ENCODE results near the gene MAP3K20.
"Not testable (repeated sequence)": the region's sequence is repeated elsewhere in the genome, so short reads cannot be mapped to it uniquely, and the experiment has no call there.

MAP3K20 gene

DNA sequence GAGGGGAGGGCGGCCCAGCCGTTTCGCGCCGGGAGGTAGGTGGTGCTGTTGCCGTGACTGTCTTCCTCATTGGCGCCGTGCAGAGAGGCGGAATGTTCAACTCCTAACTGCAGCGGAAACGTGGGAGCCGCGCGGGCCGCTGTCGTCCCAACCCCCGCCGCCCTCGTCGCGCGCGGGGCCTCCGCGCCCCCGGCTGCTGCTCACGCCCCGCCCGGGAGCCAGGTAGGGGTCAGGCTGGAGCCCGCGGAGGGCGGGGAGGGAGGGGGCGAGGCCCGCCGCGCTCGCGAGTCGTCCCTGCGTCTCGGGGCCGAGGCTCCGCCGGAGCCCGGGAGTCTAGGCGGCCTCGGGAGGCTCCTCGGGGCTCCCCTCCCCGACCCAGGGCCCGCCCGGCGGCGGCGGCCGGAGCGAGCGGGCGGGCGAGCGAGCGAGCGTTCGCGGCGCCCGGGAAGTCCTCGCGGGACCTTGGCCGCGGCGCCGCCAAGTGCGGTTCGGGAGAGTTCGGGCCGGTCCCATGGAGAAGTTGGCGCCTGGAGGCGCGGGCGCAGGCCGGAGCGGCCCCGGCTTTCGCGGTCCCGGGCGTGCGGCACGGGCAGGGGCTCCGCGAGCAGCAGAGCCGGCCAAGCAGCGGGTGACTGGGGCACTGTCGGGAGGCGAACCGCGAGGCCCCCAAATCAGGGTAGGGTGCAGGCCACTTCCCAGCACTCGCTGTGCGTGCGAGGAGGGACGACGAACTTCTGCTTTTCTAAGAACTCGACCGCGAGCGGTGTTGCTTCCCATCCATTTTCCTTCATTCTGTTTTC, at the start of gene MAP3K20:
TSS of gene MAP3K20 (plus strand) at position 66 of the 800 bp plus-strand sequence. CDS start 15,186 bp downstream, outside the sequence.
- Histone ChIP-seq H3K27ac (peak within 1 kb of the TSS; percentile 83 to 98 (median 91)), H3K4me3 (peak within 1 kb of the TSS; percentile 52 to 87 (median 71))

GRCh38 chr2:173026479-173026878, 49.2 kb upstream of the MAP3K20 start:
- H3K27ac ChIP-seq = no peak overlapping the region

DNA sequence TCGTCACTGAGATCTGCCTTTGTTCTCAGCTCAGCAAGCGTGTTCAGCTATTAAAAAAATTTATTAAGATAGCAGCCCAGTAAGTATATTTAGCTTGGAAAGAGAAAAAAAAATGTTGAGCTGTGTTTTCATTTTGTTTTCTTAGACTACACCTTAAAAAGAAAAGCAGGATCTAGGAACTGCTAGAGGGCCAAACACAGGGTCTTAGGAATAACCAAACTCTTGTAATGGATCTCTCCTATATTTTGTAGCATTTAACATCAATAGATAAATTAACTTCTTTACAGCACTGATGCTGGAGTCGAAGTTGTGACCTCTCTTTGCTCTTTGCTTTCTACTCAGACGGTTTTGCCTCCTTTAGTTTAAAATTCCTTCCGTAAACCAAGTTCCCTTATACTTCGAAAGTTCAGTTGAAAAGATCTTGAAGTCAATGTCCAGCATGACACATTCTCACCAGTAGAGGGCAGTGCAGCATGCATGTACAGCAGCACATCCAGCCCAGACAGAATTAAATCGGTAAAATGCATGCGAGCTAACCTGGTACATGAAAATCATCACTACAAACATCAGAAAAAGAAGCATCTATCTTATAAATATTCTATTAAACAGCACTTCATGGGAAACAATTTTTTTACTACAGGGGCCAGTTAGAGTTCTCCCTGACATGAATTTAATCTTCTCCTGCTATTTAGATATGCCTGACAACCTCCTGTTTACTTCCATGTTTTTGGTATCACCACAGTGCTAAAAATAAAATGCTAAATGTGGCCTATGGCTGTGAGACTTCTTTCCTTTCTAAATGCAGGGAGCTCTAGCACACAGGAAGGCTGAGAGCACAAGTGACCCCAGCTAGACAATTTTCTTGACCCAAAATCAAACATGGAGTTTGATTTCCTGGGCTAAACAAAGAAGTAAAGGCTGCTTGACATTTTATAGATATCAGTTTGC, 48.2 kb upstream of the MAP3K20 start:
- H3K27ac ChIP-seq = peak overlapping the region in 11 of 21 experiments; percentile 3 to 74 (median 47)
- no peak overlapping the region for H3K4me3 ChIP-seq

More at GRCh38 chr2:173026479-173026878, 49.2 kb upstream of the MAP3K20 start:
- H3K4me3 ChIP-seq = no peak overlapping the region

DNA sequence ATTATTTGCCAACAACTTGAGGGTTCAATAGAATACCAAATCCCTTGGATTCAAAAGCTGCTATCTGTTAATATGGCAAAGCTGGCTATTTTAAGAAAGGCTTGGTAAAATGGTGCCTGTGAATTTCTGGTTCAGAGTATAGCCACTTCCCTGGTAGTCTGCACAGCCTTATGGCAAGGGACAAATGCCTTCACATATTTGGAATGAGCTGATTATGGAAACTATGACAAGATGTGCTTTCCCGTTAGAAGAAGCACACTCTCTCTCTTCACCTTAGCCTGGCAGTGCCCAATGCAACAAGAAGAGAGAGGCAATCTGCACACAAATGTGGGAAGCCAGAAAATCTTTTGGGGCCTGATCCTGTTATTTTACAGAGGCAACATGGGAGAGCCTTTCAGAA, 47.5 kb upstream of the MAP3K20 start:
- Histone ChIP-seq H3K4me3 (no peak overlapping the region), H3K27ac (peak overlapping the region in 10 of 21 experiments; percentile 6 to 74 (median 43))

- Histone ChIP-seq H3K27ac (peak overlapping the region in 7 of 21 experiments; percentile 17 to 74 (median 58)), H3K4me3 (no peak overlapping the region)
These were observed 47.0 kb upstream of the MAP3K20 start for GRCh38 chr2:173028671-173029070.

DNA sequence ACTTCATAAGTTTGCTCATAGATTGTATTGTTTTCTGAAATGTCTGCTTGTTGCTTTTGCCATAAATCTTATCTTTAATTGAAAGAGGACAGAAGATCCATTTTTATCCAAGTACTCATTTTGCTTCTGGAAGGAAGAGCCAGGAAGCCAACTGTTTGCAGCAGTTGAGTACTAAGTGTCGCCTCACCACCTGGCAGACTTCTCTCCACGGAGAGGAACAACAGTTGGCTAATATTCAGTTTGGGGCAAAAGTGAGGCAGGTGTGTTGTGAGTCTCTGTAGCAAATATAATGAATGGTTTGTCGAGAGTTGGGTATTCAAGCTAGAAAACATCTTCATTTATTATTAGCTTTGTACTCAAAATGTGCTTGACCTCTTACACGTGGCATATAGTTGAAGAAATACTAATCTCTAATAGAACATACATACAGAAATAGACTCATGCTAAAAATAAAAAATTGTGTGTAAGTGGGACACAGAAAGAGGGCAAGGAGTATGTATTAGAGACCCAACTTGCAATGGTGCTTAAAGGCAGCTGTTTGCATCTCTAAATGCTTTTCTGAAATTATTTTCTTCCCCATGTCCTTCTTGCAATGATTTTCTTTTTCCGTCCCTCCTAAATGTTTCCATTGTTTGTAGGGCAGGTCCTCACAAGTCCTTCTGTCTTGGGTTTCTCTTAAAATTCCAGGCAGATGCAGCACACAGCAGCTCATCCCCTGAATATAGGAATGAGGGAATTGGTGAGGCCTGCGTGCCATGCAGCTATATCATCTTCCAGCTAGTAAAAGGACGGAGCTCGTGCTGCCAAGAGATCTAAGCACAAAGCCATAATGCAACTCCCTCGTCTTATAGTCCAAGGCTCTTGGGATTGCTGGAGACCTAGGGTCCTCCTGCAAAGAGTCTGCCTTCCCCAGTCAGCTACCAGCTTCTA, 44.8 kb upstream of the MAP3K20 start:
- no peak overlapping the region for H3K27ac ChIP-seq
- H3K4me3 ChIP-seq = no peak overlapping the region

DNA sequence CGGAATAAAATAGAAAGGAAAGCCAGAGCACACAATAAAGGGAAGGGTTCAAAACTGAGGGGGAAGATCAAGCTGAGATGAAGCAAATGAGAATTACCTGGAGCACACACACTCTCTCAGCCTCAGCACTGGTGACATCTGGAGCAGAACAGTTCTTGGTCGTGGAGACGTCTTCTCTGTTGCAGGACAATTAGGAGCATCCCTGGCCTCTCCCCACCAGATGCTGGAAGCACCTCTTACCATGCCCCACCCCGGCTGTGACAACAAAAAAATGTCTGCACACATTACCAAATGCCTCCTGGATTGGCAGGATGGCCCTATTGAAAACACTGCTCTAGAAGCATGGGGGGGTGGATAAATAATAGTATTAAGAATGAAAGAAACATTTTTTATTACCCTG, 43.6 kb upstream of the MAP3K20 start:
- Histone ChIP-seq H3K4me3 (no peak overlapping the region), H3K27ac (no peak overlapping the region)

DNA sequence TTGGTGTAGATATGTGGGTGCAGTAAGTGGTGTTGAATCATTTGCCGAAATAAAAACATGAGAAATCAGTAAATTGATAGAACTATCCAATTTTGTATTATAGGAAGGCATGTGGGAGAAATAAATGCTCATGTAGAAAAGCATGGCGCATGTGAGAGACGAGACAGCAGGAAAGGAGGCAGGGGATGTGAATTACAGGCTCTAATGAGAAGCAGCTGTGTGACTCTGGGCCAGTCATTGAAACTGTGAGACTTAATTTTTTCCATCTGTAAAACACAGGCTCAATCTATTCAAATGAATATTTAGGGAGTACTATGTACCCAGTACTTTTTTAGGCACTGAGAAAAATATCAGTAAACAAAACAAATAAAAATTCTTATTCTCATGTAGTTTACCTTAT, 42.6 kb upstream of the MAP3K20 start:
- H3K4me3 ChIP-seq = no peak overlapping the region
- H3K27ac ChIP-seq = no peak overlapping the region

GRCh38 chr2:173034143-173034542, 41.5 kb upstream of the MAP3K20 start:
- Histone ChIP-seq H3K4me3 (no peak overlapping the region), H3K27ac (no peak overlapping the region)

GRCh38 chr2:173037245-173038120, 38.2 kb upstream of the MAP3K20 start:
- no peak overlapping the region for H3K27ac ChIP-seq
- H3K4me3 ChIP-seq = no peak overlapping the region

GRCh38 chr2:173038257-173038656, 37.4 kb upstream of the MAP3K20 start:
- not testable (repeated sequence) for H3K27ac ChIP-seq, H3K4me3 ChIP-seq

DNA sequence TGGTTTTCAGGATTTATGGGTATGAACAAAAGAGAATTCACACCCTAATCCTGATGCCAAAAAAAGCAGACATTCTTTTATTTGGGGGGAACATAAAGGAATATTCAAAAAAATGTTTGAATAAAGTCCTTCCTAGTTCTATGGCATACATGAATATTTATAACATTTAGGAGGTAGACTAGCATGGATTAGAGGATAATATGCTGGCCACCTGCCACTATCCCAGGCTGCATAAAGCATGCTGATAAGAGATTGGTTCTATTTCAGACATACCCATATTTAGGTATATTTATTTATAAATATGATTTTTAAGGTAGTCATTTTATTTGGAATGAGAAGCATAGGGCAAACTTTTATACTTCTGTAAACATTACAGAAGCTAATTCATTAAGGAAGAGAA, 34.9 kb upstream of the MAP3K20 start:
- H3K27ac ChIP-seq = no peak overlapping the region
- H3K4me3 ChIP-seq = no peak overlapping the region

GRCh38 chr2:173043476-173043875, 32.2 kb upstream of the MAP3K20 start:
- no peak overlapping the region for H3K4me3 ChIP-seq
- no peak overlapping the region for H3K27ac ChIP-seq

- Histone ChIP-seq H3K27ac (no peak overlapping the region), H3K4me3 (no peak overlapping the region)
These were observed 31.6 kb upstream of the MAP3K20 start for GRCh38 chr2:173043897-173044519.

- Histone ChIP-seq H3K4me3 (no peak overlapping the region), H3K27ac (no peak overlapping the region)
These were observed 31.0 kb upstream of the MAP3K20 start for GRCh38 chr2:173044686-173045085.

GRCh38 chr2:173045181-173045580, 30.5 kb upstream of the MAP3K20 start:
- H3K27ac ChIP-seq = no peak overlapping the region
- H3K4me3 ChIP-seq = no peak overlapping the region

- Histone ChIP-seq H3K4me3 (no peak overlapping the region), H3K27ac (peak overlapping the region in 19 of 21 experiments; percentile 6 to 80 (median 58))
These were observed 27.1 kb upstream of the MAP3K20 start for GRCh38 chr2:173048522-173048896.
